NCI-H2171 (cell line): ENCODE data around the gene SUCLG1.
"Not testable (repeated sequence)": the region's sequence is repeated elsewhere in the genome, so short reads cannot be mapped to it uniquely, and the experiment has no call there.

Source experiments
- DNase-seq: peaks from one replicate; lab custom pipeline; 2025; lab: John Stamatoyannopoulos, UW

SUCLG1 gene

DNA sequence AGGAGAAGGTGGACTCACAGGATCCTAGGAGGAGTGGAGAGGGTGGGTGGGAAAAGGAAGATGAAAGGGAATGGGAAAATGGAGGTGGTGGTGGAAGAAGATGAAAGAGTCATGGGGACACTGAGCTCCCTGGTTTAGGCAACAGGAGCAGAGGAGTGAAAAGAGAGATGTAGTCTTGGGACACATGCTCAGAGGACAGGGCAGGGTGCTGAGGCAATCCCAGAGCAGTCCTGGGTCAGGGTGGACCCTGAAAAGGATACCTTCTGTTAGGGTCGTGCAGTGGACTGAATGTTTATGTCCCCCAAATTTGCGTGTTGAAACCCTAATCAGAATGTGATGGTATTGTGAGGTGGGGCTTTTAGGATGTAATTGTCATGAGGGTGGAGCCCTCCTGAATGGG is 37.9 kb downstream of the SUCLG1 start:
- DNase-seq, result no peak

DNA sequence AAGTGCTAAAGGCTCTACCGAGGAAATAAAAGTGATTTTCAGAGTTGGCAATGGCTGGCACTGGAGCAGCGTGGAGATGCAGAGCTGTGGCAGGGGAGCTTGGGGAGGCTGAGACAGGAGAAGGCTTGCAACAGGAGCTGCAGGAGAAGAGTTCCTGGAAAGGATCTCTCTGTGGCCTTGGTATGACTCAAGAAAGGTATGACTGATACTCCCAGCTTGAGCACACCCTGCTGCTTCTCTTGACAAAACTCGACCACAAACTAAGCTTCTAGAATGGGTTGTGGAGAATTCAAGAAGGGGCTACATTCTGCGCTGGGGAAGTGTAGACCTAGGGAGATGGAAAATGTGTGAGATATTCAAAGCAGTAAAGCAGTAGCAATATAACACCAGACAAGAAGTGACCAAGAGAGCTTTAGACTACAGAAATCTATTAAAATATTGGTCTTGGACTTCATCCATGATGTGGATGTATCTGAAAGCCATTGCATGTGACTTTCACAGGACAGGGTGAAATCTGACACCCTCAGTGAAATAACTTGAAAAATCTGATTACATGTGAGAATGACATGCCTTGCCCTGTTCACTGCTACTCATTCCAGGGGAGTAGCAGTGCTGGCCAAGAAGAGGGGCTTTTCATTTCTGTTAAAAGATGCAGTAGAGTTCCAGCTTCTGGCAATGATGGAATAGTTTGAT is 41.5 kb downstream of the SUCLG1 start:
- DNase-seq, result no peak

DNA sequence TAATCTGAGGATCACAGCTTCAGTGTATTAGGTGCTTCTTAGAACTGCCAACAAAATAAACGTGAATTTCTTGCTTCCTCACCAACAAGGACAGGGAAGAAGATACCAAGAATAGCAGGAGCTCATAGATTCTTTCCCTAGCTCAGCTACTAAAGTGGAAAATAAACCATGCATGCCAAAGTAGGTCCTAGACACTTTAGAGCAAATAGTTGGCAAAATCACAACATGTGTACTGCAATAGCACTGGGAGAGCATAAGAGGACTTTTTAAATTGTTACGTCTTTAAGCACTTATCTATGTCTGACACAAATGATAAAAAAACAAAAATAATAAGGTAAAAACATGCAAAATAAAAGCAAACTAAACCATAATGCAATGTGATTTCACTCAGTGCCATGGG is 49.5 kb downstream of the SUCLG1 start:
- DNase-seq, result no peak

DNA sequence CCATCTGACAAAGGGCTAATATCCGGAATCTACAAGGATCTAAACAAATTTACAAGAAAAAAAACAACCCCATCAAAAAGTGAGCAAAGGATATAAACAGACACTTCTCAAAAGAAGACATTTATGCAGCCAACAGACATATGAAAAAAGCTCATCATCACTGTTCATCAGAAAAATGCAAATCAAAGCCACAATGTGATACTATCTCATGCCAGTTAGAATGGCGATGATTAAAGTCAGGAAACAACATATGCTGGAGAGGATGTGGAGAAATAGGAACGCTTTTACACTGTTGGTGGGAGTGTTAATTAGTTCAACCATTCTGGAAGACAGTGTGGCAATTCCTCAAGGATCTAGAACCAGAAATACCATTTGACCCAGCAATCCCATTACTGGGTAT is 57.0 kb downstream of the SUCLG1 start:
- DNase-seq, result not testable (repeated sequence)

DNA sequence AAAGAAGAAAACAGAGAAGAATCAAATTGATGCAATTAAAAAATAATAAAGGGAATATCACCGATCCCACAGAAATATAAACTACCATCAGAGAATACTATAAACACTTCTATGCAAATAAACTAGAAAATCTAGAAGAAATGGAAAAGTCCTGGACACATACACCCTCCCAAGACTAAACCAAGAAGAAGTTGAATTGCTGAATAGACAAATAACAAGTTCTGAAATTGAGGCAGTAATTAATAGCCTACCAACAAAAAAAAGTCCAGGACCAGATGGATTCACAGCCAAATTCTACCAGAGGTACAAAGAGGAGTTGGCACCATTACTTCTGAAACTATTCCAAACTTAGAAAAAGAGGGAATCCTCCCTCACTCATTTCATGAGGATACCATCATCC is 59.2 kb downstream of the SUCLG1 start:
- DNase-seq, result not testable (repeated sequence)

DNA sequence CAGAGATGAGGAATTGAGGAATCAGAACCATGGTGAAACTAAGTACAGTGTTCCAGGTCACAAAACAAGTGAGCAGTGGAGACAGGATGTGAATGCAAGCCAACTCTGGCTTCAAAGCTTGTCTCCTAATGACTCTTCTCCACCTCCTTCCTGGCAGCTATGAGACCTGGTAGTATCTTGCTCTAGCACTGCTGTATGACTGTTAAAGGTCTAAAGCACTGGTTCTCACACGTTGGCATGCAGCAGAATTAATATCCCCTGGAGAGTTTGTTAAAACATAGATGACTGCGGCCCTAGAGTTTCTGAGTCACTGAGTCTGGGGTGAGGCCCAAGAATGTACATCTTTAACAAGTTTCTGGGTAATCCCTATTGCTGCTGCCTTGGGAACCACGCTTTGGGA is 63.3 kb downstream of the SUCLG1 start:
- no peak for DNase-seq

DNA sequence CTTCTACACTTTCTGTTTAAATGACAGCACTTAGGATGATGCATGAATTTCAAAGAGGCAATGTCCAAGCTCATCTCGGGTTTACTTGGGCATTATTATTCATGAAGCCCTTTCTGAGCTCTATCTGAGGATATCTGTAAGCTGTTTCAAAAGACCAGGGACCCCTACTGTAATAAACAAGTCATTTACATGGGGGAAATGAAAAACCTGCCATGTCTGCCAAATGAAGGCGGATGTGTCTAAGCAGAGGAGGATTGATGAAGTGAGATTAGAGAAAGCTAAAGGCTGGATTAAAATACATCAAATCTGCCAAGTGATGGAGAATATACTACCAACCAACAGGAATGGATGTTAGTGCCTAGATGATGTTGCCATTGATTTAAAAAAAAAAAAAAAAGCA is 64.5 kb downstream of the SUCLG1 start:
- DNase-seq, result no peak

DNA sequence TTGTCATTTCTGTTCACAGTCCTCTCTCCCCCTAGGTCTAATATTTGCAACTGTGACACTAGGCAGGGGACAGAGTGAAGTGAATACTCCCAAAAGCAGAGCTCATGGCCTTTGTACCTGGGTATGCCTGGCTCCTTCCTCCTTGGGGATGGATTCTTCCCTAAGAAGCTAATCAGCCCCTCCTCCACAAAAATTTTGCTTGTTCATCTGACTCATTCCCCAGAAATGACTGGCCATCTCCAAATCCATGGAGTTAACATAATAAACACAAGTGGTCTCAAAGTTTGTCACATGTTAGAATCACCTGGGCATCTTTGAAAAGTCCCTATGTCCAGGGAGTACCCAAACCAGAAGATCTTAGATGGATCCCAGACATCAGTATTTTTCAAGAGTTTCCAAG is 65.3 kb downstream of the SUCLG1 start:
- DNase-seq, result no peak

DNA sequence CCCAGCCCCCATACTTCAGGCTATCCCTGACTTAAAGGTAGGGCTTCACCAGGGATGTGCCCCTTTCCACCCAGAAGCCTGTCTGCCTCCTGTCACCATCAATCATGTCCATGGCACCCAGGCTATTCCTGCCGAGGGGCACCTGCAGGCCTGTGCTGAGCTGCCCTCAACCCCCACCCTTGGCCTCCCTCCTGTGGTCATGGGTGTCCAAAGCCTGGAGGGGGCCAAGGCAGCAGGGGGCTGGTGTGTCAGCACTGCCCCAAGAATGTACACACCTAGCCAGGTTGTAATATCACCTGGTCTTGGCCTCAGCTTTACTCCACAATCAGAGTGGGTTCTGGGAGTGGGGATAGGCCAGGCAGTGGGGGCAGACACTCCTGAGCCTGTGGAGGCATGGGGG is 69.3 kb downstream of the SUCLG1 start:
- no peak for DNase-seq

DNA sequence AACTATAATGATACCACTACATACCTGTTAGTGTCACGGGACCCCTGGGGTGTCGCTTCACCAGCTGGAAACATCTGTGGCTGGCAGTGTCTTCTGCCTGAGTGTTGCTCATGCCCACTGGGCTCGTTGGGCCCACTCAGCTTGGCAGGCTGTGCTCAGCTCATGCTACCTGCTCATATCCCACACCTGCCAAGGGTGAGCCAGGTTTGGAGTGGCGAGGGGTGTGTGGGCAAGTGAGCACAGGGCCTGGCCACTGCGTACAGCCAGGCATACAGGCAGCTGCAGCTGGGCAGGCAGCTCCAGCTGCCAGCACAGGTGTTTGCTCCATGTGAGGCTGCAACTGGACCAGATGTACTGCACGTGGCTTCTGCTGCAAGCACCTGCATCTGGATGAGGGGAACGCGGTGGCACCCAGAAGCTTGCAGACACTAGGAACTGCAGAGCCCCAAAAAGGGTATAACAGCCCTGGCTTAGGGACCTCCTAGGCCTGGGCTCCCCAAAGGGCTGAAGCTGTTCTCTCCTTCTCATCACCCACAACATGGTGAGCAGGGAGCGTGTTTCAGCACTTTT is 70.1 kb downstream of the SUCLG1 start:
- DNase-seq, result no peak

DNA sequence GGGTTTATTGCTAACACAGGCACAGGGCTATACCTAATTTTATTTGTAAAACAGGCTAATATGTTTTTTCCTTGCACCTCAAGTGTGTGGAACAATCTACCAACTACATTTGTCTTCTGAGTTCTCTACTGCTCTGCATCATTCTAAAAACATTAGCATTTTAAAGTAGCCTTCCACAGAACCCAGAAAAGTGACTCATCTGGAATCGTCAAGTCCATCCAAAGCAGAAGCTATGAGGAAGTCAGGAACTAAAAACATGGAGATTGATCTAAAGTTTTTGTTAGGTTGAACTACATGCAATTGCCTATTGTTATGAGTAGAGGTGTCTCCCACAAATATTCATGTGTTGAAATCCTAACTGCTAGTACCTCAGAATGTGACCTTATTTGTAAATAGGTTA is 70.9 kb downstream of the SUCLG1 start:
- DNase-seq, result no peak

DNA sequence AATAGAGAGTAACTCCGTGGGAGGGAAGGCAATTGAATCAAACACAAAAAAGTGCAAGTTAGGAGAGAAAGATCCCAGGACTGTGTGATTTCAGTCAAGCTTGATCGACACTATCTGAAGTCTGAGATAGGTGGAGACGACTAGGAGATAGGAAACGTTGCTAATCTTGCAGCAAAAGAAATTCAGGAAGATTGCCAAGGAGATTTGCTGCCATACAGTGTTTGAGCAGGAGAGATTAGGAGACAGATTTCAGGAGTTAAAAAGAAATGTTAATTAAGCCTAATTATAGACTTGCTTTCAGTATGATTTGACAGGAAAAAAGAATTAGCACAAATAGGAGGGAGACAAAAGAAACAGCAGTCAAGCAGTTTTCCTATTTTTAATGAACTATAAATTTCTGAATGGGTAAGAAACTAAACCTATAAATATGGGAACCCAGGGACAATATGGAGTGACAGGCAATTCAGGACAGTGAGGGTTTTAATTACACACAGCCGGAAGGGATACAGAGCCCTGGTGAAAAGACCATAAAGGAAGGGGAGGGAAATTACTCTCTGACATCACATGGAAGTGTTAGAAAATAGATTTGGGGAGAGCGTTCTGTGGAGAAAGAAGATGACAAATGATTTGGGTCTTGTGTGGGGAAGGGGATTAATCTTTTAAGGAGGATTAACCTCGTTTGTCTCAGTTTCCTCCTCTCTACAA is 72.6 kb downstream of the SUCLG1 start:
- no peak for DNase-seq

DNA sequence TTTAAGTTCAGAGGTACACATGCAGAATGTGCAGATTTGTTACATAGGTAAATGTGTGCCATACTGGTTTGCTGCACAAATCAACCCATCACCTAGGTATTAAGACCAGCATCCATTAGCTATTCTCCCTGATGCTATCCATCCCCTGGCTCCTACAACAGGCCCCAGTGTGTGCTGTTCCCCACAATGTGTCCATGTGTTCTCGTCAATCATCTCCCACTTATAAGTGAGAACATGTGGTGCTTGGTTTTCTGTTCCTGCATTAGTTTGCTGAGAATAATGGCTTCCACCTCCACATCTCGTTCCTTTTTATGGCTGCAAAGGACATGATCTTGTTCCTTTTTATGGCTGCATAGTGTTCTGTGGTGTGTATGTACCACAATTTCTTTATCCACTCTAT is 75.8 kb downstream of the SUCLG1 start:
- DNase-seq, result no peak

DNA sequence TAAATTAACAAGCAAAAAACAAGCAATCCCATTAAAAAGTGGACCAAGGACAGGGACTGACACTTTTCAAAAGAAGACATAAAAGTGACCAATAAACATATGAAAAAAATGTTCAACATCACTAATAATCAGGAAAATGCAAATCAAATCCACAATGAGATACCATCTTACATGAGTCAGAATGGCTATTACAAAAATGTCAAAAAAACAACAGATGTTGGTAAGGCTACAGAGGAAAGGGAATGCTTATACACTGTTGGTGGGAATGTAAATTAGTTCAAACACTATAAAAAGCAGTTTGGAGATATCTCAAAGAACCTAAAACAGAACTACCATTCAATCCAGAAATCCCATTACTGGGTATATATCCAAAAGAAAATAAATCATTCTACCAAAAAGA is 78.2 kb downstream of the SUCLG1 start:
- no peak for DNase-seq

DNA sequence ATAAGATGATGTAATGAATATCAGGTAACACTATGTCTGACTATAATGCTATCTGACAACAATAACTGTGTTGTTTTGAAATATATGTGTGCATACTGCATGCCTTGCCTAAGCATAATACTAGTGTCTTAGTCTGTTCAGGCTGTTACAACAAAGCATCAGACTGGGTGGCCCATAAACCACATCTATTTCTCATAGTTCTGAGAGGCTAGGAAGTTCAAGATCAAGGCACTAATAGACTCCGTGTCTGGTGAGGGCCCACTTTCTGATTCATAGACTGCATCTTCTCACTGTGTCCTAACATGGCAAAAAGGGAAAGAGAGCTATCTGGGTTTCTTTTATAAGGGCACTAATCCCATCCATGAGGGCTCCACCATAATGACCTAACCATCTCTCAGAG is 80.1 kb downstream of the SUCLG1 start:
- no peak for DNase-seq

DNA sequence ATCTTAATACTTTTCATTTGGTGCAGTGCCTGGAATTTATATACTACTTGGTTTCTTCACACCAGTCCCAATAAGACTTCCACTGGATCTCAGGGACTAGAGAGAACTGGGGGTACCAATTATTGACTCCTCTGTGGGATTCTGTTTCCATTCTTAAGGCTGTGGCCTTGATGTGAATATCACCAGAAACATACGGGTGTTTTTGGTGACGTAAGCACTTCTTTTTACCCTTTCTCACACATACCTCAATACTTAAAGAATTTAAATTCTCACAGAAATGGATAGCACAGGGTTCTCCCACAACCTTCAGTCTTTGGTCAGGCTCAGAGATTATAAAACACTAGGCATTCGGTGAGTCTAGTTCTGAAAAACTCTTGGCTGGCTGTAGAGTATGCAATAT is 84.1 kb downstream of the SUCLG1 start:
- DNase-seq, result no peak

DNA sequence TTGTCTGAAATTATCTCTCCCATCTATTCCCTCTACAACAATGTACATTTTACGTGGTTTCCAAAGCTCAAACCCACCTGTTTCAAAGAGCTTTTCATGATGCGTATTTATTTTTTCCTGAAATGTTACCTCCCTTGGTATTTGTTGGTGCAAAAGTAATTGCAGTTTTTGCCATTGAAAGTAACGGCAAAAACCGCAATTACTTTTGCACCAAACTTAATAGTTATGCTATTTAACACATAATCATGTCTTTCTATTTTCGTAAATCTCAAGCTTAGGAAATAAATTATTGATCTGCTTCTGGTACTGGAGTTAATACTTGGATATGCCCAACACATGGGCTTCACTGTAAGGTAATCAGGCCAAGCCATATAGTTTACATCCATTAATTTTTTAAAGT is 85.2 kb downstream of the SUCLG1 start:
- DNase-seq, result no peak
